Left colon (tissue), 2 donors: ENCODE data around the gene SNRPE. TPM values are rescaled to one million over a fixed set of nuclear protein-coding genes. Genes with fewer than 3 reads are reported as not detected.

Experiments
- total RNA-seq, 2 donors: library from RNA; stranded (reverse); fragmentation: NEBNext Ultra II Directional; extraction: Animal tissue kit (Norgen Biotek cat#: 25700); gene quantifications; one replicate each; pipeline ENCODE4 v1.2.1, GENCODE V29; 2021
- donor health status: DM: no; HTN: no; CAD: no.
- donor health status: DM: yes; HTN: yes; CAD: no.

SNRPE gene
- total RNA-seq, 2 donors from 2014 or later = 52.1 to 71.4 TPM

Other genes with a start within 250 kb of the SNRPE start
- gene ATP2B4, start 234.8 kb upstream of the SNRPE start, total RNA-seq = 10 to 100 TPM; 17.4 to 55.8 TPM
- 1 to 10 TPM in 1 of 2 donors, under 1 TPM in 1; 0.98 to 3.5 TPM for gene LAX1, start 96.4 kb upstream of the SNRPE start, total RNA-seq
- 10 to 100 TPM; 24.4 to 26.7 TPM for gene ZBED6, start 66.0 kb upstream of the SNRPE start, total RNA-seq
- gene ZC3H11A, start 66.0 kb upstream of the SNRPE start, total RNA-seq = 10 to 100 TPM; 65.0 to 71.9 TPM
- gene SOX13, start 211.5 kb downstream of the SNRPE start, total RNA-seq = 10 to 100 TPM; 36.2 to 38.4 TPM